Measurements from ENCODE around the gene SCLY.

Gene SCLY

GRCh38 chr2:238142382-238143205, 81.8 kb downstream of the SCLY start:
- TF ChIP-seq CTCF (IDR thresholded peaks at IDR 0.05; ENCODE audit: low read depth, low read length) = no peak
- no peak overlapping the region for H3K4me3 ChIP-seq (ENCODE audit: low read depth, low read length)
- no peak for DNase-seq (ENCODE audit: low read depth, low spot score)
- in situ Hi-C loops (cut with HindIII; ENCODE audit: low sequenced_read_pairs) = no loop called here

- no peak for TF ChIP-seq CTCF (IDR thresholded peaks at IDR 0.05; ENCODE audit: low read depth, low read length)
- H3K4me3 ChIP-seq (ENCODE audit: low read depth, low read length) = no peak overlapping the region
- in situ Hi-C loops (cut with HindIII; ENCODE audit: low sequenced_read_pairs) = no loop called here
- DNase-seq (ENCODE audit: low read depth, low spot score) = peak; percentile 10
Measured at GRCh38 chr2:238143239-238143951, 82.6 kb downstream of the SCLY start.

- in situ Hi-C loops (cut with HindIII; ENCODE audit: low sequenced_read_pairs) = no loop called here
- H3K4me3 ChIP-seq (ENCODE audit: low read depth, low read length) = no peak overlapping the region
- no peak for DNase-seq (ENCODE audit: low read depth, low spot score)
- TF ChIP-seq CTCF (IDR thresholded peaks at IDR 0.05; ENCODE audit: low read depth, low read length) = no peak
Measured at GRCh38 chr2:238144262-238144661, 83.5 kb downstream of the SCLY start.

- in situ Hi-C loops (cut with HindIII; ENCODE audit: low sequenced_read_pairs) = no loop called here
- no peak overlapping the region for H3K4me3 ChIP-seq (ENCODE audit: low read depth, low read length)
- no peak for TF ChIP-seq CTCF (IDR thresholded peaks at IDR 0.05; ENCODE audit: low read depth, low read length)
- no peak for DNase-seq (ENCODE audit: low read depth, low spot score)
Measured at GRCh38 chr2:238145046-238145445, 84.2 kb downstream of the SCLY start.

- no peak for TF ChIP-seq CTCF (IDR thresholded peaks at IDR 0.05; ENCODE audit: low read depth, low read length)
- no peak for DNase-seq (ENCODE audit: low read depth, low spot score)
- no peak overlapping the region for H3K4me3 ChIP-seq (ENCODE audit: low read depth, low read length)
- in situ Hi-C loops (cut with HindIII; ENCODE audit: low sequenced_read_pairs) = no loop called here
Measured at GRCh38 chr2:238145851-238146250, 85.0 kb downstream of the SCLY start.

- no peak for DNase-seq (ENCODE audit: low read depth, low spot score)
- in situ Hi-C loops (cut with HindIII; ENCODE audit: low sequenced_read_pairs) = no loop called here
- no peak for TF ChIP-seq CTCF (IDR thresholded peaks at IDR 0.05; ENCODE audit: low read depth, low read length)
Measured at GRCh38 chr2:238146884-238147544, 86.2 kb downstream of the SCLY start.

More at GRCh38 chr2:238146884-238147544, 86.2 kb downstream of the SCLY start:
- H3K4me3 ChIP-seq (ENCODE audit: low read depth, low read length) = no peak overlapping the region

Measured in astrocyte of the spinal cord (primary cell).